Loucy (cell line): Measurements from ENCODE around the gene GSC.

Source experiments
- H2AFZ ChIP-seq: fragments of 200-600 bp; sonication (generic); 2 replicates; pipeline ENCODE4 v1.6.0; 2016; ENCODE audit warnings: antibody characterized with exemption, mild to moderate bottlenecking, low read length, moderate library complexity
- H3F3A ChIP-seq: fragments of 200-600 bp; 2 replicates; pipeline ENCODE4 v1.6.0; 2016; ENCODE audit warnings: antibody characterized with exemption, low read depth, mild to moderate bottlenecking
- H3K27me3 ChIP-seq: fragments of 200-600 bp; sonication (generic); 2 replicates; pipeline ENCODE4 v1.6.1; 2014; ENCODE audit warnings: low read length, mild to moderate bottlenecking; ENCODE audit not compliant: insufficient read depth, poor library complexity, severe bottlenecking
- H3K36me3 ChIP-seq: fragments of 200-600 bp; sonication (generic); 2 replicates; pipeline ENCODE4 v1.6.1; 2016; ENCODE audit warnings: low read length; ENCODE audit not compliant: insufficient read depth
- H3K4me1 ChIP-seq: fragments of 200-600 bp; sonication (generic); 2 replicates; pipeline ENCODE4 v1.5.1; 2014; ENCODE audit warnings: low read length, mild to moderate bottlenecking; ENCODE audit not compliant: insufficient read depth, poor library complexity, severe bottlenecking
- H3K4me2 ChIP-seq: fragments of 200-600 bp; sonication (generic); 2 replicates; pipeline ENCODE4 v1.6.0; 2014; ENCODE audit warnings: antibody characterized with exemption, low read length, low read depth, mild to moderate bottlenecking; ENCODE audit not compliant: poor library complexity, severe bottlenecking
- H3K4me3 ChIP-seq: fragments of 200-600 bp; sonication (generic); 2 replicates; pipeline ENCODE4 v1.5.1; 2014; ENCODE audit warnings: low read length, mild to moderate bottlenecking, mixed read lengths; ENCODE audit not compliant: poor library complexity, severe bottlenecking
- H3K79me2 ChIP-seq: fragments of 200-600 bp; sonication (generic); 2 replicates; pipeline ENCODE4 v1.6.1; 2014; ENCODE audit warnings: low read length; ENCODE audit not compliant: insufficient read depth
- H3K9ac ChIP-seq: fragments of 200-600 bp; sonication (generic); 2 replicates; pipeline ENCODE4 v1.6.0; 2014; ENCODE audit warnings: mild to moderate bottlenecking, low read depth, low read length, moderate library complexity; ENCODE audit not compliant: poor library complexity, severe bottlenecking
- H3K9me2 ChIP-seq: fragments of 200-600 bp; sonication (generic); replicated peaks from 2 replicates; pipeline ENCODE4 v1.6.1; 2016; ENCODE audit warnings: low read depth, low read length, mixed read lengths
- H3K9me3 ChIP-seq: fragments of 200-600 bp; sonication (generic); 2 replicates; pipeline ENCODE4 v1.6.1; 2014; ENCODE audit warnings: mild to moderate bottlenecking, antibody characterized with exemption, low read length, low read depth; ENCODE audit not compliant: insufficient read depth
- H4K20me1 ChIP-seq: fragments of 200-600 bp; sonication (generic); 2 replicates; pipeline ENCODE4 v1.6.0; 2014; ENCODE audit warnings: antibody characterized with exemption, low read length, mild to moderate bottlenecking; ENCODE audit not compliant: insufficient read depth, poor library complexity, severe bottlenecking
- CTCF ChIP-seq: fragments of 200-600 bp; sonication (generic); conservative IDR thresholded peaks from 2 replicates; pipeline ENCODE4 v1.5.1; 2014; ENCODE audit warnings: mild to moderate bottlenecking, antibody characterized with exemption, low read length
- EZH2phosphoT487 ChIP-seq: fragments of 200-600 bp; IDR thresholded peaks from 2 replicates; pipeline ENCODE4 v1.6.1; 2018; ENCODE audit warnings: antibody characterized with exemption, mild to moderate bottlenecking, moderate library complexity, borderline replicate concordance

Gene GSC

DNA sequence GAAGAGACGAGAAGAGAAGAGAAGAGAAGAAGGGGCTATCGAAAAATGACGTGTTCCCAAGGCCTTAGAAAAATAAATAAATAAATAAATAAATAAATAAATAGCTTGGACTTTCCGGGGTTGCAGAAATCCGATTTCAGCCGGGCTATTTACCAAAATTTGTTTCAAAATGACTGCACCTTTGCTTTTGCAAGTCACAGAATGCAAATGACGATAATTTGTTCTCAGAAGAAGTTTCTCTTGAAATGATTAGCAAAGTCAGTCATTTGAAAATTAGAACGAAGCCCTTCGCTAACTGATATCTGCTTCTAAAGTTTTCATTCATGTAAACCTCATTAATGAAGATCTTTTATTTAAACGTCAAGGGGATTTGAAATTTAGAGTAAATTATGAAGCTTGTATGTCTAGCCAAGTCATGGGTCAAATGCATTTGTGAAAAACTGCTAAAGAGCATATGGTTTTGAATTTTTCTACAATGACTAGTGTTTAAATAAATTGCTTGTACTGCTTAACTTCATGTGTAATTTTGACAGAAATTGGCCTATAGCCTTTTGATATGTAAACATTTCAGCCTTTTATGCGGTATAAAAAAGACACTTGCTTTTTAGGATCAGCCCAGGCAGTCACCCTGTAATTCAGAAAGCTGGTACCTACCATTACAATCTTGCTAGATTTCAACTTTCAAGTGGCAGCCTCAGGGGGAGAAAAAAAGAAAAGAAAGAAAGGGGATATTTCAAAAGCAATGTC is 4.6 kb upstream of the GSC start:
- H3K9ac ChIP-seq = no peak overlapping the region
- no peaks in the 10 kb centered on the region for H3K36me3 ChIP-seq
- no peak overlapping the region for H2AFZ ChIP-seq
- no peaks in the 10 kb centered on the region for H3K27me3 ChIP-seq
- H3K4me2 ChIP-seq = no peak overlapping the region
- H3K9me2 ChIP-seq = no peaks in the 10 kb centered on the region
- H3K79me2 ChIP-seq = no peaks in the 10 kb centered on the region
- H3K9me3 ChIP-seq = no peaks in the 10 kb centered on the region
- TF ChIP-seq EZH2phosphoT487 (no peak), CTCF (no peak)
- H3F3A ChIP-seq = no peaks in the 10 kb centered on the region
- no peaks in the 10 kb centered on the region for H4K20me1 ChIP-seq
- H3K4me3 ChIP-seq = no peak overlapping the region
- no peaks in the 10 kb centered on the region for H3K4me1 ChIP-seq

DNA sequence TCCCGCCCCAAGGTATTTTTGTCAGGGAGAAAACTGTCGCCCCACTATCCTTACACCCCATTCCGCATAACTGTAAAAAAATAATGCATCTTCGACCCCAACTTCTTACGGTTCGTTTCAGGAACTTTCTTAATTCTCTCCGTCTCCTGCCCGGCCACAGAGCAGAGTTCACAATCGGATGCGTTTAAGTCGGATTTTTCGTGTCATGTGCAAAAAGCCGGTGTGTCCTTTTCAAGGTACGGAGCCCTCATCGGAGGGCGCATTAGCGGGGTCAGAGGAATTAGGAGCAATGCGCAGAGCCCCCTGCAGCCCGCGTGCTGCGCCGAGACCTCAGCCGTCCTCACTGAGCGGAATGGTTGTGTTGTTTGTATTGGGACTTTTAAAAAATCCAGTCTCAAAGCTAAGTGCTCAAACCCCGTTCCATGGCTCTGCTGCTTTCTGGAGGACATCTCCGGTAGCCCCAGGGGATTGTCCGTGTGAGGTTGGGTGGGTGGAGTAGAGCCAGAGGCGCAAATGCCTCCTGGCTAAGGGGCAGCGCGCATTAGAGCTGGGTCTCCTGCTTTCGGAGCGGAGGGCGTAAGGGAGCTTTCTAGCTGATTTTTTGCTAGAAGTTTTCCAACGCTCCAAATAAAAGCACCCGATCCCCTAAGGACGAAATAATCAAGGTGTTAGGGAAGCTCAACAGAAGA is 3.9 kb upstream of the GSC start:
- H3K4me3 ChIP-seq = no peak overlapping the region
- no peak overlapping the region for H3K9ac ChIP-seq
- TF ChIP-seq CTCF (no peak), EZH2phosphoT487 (no peak)
- no peaks in the 10 kb centered on the region for H3K79me2 ChIP-seq
- no peaks in the 10 kb centered on the region for H3K9me3 ChIP-seq
- H3K9me2 ChIP-seq = no peaks in the 10 kb centered on the region
- no peak overlapping the region for H2AFZ ChIP-seq
- no peaks in the 10 kb centered on the region for H3F3A ChIP-seq
- H4K20me1 ChIP-seq = no peaks in the 10 kb centered on the region
- H3K36me3 ChIP-seq = no peaks in the 10 kb centered on the region
- no peaks in the 10 kb centered on the region for H3K27me3 ChIP-seq
- H3K4me1 ChIP-seq = no peaks in the 10 kb centered on the region
- H3K4me2 ChIP-seq = no peak overlapping the region

GRCh38 chr14:94773061-94773648 is 3.2 kb upstream of the GSC start:
- H3K9me2 ChIP-seq = no peaks in the 10 kb centered on the region
- no peaks in the 10 kb centered on the region for H3F3A ChIP-seq
- no peak overlapping the region for H2AFZ ChIP-seq
- H3K9me3 ChIP-seq = no peaks in the 10 kb centered on the region
- no peaks in the 10 kb centered on the region for H3K79me2 ChIP-seq
- no peak overlapping the region for H3K9ac ChIP-seq
- TF ChIP-seq EZH2phosphoT487 = no peak
- TF ChIP-seq CTCF = no peak
- no peaks in the 10 kb centered on the region for H4K20me1 ChIP-seq
- no peaks in the 10 kb centered on the region for H3K36me3 ChIP-seq
- no peaks in the 10 kb centered on the region for H3K4me1 ChIP-seq
- no peak overlapping the region for H3K4me2 ChIP-seq
- no peak overlapping the region for H3K4me3 ChIP-seq
- no peaks in the 10 kb centered on the region for H3K27me3 ChIP-seq
